Skeletal muscle satellite cell (primary cell): ENCODE data around the gene GALNT18.

Source experiments
- H3K27me3 ChIP-seq: 2 replicates; pipeline ENCODE4 v1.7.0; 2013; ENCODE audit warnings: low read length; ENCODE audit not compliant: control insufficient read depth, insufficient read depth
- H3K36me3 ChIP-seq: 2 replicates; pipeline ENCODE4 v1.7.0; 2013; ENCODE audit warnings: mild to moderate bottlenecking, control low read depth, low read length; ENCODE audit not compliant: insufficient read depth
- H3K4me1 ChIP-seq: 2 replicates; pipeline ENCODE4 v1.7.0; 2013; ENCODE audit warnings: low read length; ENCODE audit not compliant: control insufficient read depth, insufficient read depth
- H3K4me2 ChIP-seq: 2 replicates; pipeline ENCODE4 v1.7.0; 2013; ENCODE audit warnings: mild to moderate bottlenecking, low read length
- H3K4me3 ChIP-seq: 2 replicates; pipeline ENCODE4 v1.7.0; 2013; ENCODE audit warnings: low read length
- H3K9ac ChIP-seq: 2 replicates; pipeline ENCODE4 v1.7.0; 2013; ENCODE audit warnings: mild to moderate bottlenecking, low read depth, low read length, moderate library complexity
- H3K9me3 ChIP-seq: replicated peaks from 2 replicates; pipeline ENCODE4 v1.7.0; 2013; ENCODE audit warnings: mild to moderate bottlenecking, control low read depth, low read length

The GALNT18 gene

GRCh38 chr11:11320825-11321224 is 301.0 kb downstream of the GALNT18 start:
- Histone ChIP-seq H3K36me3 (no peaks in the 10 kb centered on the region), H3K4me1 (no peaks in the 10 kb centered on the region)

DNA sequence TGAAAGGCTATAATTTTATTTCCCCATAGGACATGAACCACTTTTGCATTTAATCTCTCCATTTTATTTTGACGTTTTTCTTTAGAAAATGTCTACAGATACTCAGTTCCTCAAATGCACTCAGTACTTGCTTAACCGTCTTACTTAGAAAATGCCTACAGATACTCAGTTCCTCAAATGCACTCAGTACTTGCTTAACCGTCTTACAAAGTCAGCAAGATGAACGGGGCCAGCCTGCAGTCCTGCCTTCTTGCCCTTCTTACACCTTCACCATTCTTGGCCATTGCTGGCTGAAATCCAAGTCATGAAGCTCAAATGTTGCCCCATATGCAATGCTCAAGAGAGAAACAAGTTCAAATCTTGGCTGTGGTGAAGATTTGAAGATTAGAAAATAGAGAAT is 302.8 kb downstream of the GALNT18 start:
- no peak overlapping the region for H3K4me3 ChIP-seq
- H3K4me2 ChIP-seq = no peak overlapping the region
- no peaks in the 10 kb centered on the region for H3K27me3 ChIP-seq
- H3K36me3 ChIP-seq = no peaks in the 10 kb centered on the region
- H3K9me3 ChIP-seq = no peaks in the 10 kb centered on the region
- H3K9ac ChIP-seq = no peak overlapping the region
- H3K4me1 ChIP-seq = peaks cover 4% of the 10 kb centered on the region

More at GRCh38 chr11:11320825-11321224, 301.0 kb downstream of the GALNT18 start:
- Histone ChIP-seq H3K4me2 (no peak overlapping the region), H3K4me3 (no peak overlapping the region), H3K9ac (no peak overlapping the region), H3K9me3 (no peaks in the 10 kb centered on the region), H3K27me3 (no peaks in the 10 kb centered on the region)

GRCh38 chr11:11318461-11318860 is 303.3 kb downstream of the GALNT18 start:
- H3K9ac ChIP-seq = no peak overlapping the region
- H3K27me3 ChIP-seq = no peaks in the 10 kb centered on the region
- H3K4me1 ChIP-seq = peaks cover 9% of the 10 kb centered on the region
- H3K4me3 ChIP-seq = no peak overlapping the region
- H3K9me3 ChIP-seq = no peaks in the 10 kb centered on the region
- no peaks in the 10 kb centered on the region for H3K36me3 ChIP-seq
- no peak overlapping the region for H3K4me2 ChIP-seq

DNA sequence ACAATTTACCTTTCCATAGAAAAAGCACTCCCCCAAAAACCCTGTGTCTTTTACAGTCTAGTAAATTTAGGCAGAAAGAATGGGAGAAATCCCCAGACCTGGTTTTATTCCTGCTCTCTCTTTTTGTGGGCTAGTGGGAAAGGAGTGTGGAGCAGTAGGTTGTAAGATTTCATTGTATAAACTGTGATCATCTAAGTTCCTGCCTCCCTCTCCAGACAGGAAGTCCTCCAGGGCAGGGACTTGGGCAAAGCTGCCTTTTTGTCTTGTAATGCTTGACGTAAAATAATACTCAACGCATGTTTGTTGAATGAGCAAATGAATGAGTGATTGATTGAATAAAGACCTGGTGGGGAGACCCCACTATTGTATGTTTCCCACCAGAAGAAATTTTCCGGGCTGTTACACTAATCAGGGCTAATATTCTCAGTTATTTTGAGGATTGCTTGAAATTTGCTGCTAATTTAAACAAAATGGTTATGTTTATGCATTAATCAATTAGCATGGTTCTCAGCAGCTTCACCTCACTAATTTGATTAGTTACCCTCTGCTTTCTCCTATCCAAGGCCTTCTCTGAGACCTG is 305.1 kb downstream of the GALNT18 start:
- Histone ChIP-seq H3K4me2 (no peak overlapping the region), H3K36me3 (no peaks in the 10 kb centered on the region), H3K27me3 (no peaks in the 10 kb centered on the region), H3K9ac (no peak overlapping the region), H3K4me3 (no peak overlapping the region), H3K4me1 (peaks cover 15% of the 10 kb centered on the region), H3K9me3 (no peaks in the 10 kb centered on the region)

DNA sequence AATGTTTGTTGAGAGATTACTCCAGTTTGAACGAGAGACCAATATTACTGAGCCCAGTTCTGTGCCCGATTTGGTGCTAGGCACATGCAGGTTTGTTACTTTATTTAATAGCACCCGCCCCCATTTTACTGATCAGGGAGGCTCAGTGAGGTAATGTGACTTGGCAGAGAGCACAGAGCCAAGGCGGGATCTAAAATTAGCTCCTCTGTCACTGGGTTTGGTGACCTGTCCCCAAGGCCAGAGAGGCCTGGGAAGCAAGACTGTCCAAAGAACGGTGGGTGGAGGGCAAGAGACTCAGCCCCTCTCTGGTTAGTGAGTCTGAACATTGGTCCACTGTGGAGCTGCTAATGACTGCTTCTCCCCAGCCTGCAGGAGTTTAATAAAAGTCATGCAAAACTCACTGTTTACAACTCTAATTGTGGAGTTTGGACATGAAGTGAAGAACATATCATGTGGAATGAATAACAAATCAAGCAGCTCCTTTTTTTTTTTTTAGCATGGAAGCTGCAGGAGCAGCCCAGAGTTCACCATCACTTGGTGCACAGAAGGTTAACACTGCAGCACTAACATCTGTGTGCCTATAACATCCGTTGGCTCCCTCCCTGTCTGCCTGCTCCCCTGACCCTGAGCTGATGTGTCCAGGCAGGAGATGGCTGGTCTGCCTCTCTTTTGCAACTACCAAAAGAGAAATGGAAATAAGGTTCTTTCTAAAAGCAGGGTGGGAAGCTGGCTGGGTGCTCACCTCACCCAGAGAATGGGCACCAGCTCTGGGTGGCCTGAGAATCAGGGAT is 307.7 kb downstream of the GALNT18 start:
- Histone ChIP-seq H3K4me3 (no peak overlapping the region), H3K4me2 (no peak overlapping the region), H3K9me3 (no peaks in the 10 kb centered on the region), H3K36me3 (no peaks in the 10 kb centered on the region), H3K4me1 (peaks cover 15% of the 10 kb centered on the region), H3K9ac (no peak overlapping the region), H3K27me3 (no peaks in the 10 kb centered on the region)

GRCh38 chr11:11313426-11313825 is 308.4 kb downstream of the GALNT18 start:
- H3K9ac ChIP-seq = no peak overlapping the region
- no peaks in the 10 kb centered on the region for H3K9me3 ChIP-seq
- H3K4me3 ChIP-seq = no peak overlapping the region
- H3K4me2 ChIP-seq = no peak overlapping the region
- no peaks in the 10 kb centered on the region for H3K36me3 ChIP-seq
- H3K4me1 ChIP-seq = peaks cover 15% of the 10 kb centered on the region
- H3K27me3 ChIP-seq = no peaks in the 10 kb centered on the region

DNA sequence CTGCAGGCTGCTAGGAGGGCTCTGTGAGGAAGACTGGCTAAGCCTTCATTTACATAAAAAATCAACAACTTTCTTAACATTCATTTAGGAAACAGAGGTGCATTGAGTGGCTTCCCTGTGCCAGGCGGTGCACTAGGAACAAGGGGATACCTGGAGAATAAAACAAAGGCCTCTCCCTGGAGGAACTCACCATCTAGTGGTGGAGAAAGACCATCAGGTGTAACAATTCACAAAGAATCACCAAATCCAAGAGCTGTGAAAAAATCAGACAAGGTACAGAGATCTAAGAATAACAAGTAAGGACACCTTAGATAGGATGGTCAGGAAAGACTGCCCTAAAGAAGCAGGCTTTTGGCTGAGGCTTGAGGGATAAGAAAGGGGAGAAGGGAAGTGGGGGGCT is 309.1 kb downstream of the GALNT18 start:
- Histone ChIP-seq H3K4me2 (no peak overlapping the region), H3K4me1 (peaks cover 15% of the 10 kb centered on the region), H3K27me3 (no peaks in the 10 kb centered on the region), H3K36me3 (no peaks in the 10 kb centered on the region), H3K4me3 (no peak overlapping the region), H3K9ac (no peak overlapping the region), H3K9me3 (no peaks in the 10 kb centered on the region)

- Histone ChIP-seq H3K9me3 (no peaks in the 10 kb centered on the region), H3K4me1 (peaks cover 15% of the 10 kb centered on the region), H3K4me3 (no peak overlapping the region), H3K36me3 (no peaks in the 10 kb centered on the region), H3K27me3 (no peaks in the 10 kb centered on the region), H3K4me2 (no peak overlapping the region), H3K9ac (no peak overlapping the region)
Measured at GRCh38 chr11:11311169-11311568, 310.6 kb downstream of the GALNT18 start.

GRCh38 chr11:11309906-11310305 is 311.9 kb downstream of the GALNT18 start:
- no peaks in the 10 kb centered on the region for H3K27me3 ChIP-seq
- H3K4me1 ChIP-seq = peaks cover 15% of the 10 kb centered on the region
- no peak overlapping the region for H3K4me2 ChIP-seq
- H3K36me3 ChIP-seq = no peaks in the 10 kb centered on the region
- H3K9ac ChIP-seq = no peak overlapping the region
- no peak overlapping the region for H3K4me3 ChIP-seq
- no peaks in the 10 kb centered on the region for H3K9me3 ChIP-seq

GRCh38 chr11:11308249-11308648 is 313.6 kb downstream of the GALNT18 start:
- H3K4me1 ChIP-seq = peaks cover 4% of the 10 kb centered on the region
- H3K9ac ChIP-seq = no peak overlapping the region
- peaks cover 8% of the 10 kb centered on the region for H3K27me3 ChIP-seq
- no peak overlapping the region for H3K4me2 ChIP-seq
- no peaks in the 10 kb centered on the region for H3K36me3 ChIP-seq
- no peak overlapping the region for H3K4me3 ChIP-seq
- no peaks in the 10 kb centered on the region for H3K9me3 ChIP-seq

- H3K4me3 ChIP-seq = no peak overlapping the region
- H3K9me3 ChIP-seq = no peaks in the 10 kb centered on the region
- peaks cover 8% of the 10 kb centered on the region for H3K27me3 ChIP-seq
- H3K36me3 ChIP-seq = no peaks in the 10 kb centered on the region
- H3K4me1 ChIP-seq = no peaks in the 10 kb centered on the region
- H3K4me2 ChIP-seq = no peak overlapping the region
- no peak overlapping the region for H3K9ac ChIP-seq
Measured at GRCh38 chr11:11306855-11307254, 314.9 kb downstream of the GALNT18 start.

DNA sequence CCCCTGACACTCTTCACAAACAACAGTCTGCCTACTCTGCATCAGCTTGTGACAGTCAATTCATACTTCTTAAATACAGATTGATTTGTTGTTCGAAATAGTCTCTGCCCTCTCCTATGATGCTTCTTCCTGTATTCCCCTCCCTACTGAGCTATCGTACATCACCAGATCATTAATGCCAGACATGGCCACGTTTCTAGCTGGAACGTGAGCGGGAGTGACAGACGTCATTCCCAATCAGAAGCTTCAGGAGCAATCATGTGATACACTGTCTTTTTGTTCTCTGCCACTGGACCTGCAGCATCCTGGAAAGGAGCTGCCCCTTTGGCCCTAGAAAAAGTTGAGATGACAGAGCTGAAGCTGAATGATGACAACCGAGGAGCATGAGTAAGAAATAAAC is 317.3 kb downstream of the GALNT18 start:
- Histone ChIP-seq H3K4me1 (no peaks in the 10 kb centered on the region), H3K36me3 (no peaks in the 10 kb centered on the region), H3K27me3 (peaks cover 21% of the 10 kb centered on the region), H3K4me3 (no peak overlapping the region), H3K9me3 (no peaks in the 10 kb centered on the region), H3K4me2 (no peak overlapping the region), H3K9ac (no peak overlapping the region)
